Activated T-cell treated with anti-CD3 and anti-CD28 coated beads for 48 hours (primary cell): ENCODE data around the gene HDLBP.
A peak's percentile ranks its signal among the peaks of the same experiment; 100 is the strongest.

Experiments used
- DNase-seq: peaks from one replicate; pipeline ENCODE4 v3.0.0-alpha.2; 2020; ENCODE audit warnings: low read depth

HDLBP gene

GRCh38 chr2:241189856-241190201 is 125.6 kb downstream of the HDLBP start:
- no peak for DNase-seq

GRCh38 chr2:241189093-241189855 is 126.2 kb downstream of the HDLBP start:
- no peak for DNase-seq

- DNase-seq, result no peak
Observed at GRCh38 chr2:241188361-241189092, 126.9 kb downstream of the HDLBP start, which contains the start of gene ANO7. ANO7 (plus strand) TSS chr2:241188677; CDS start chr2:241190064, 1,387 bp downstream.

GRCh38 chr2:241187918-241188234 is 127.6 kb downstream of the HDLBP start:
- no peak for DNase-seq

- DNase-seq, result no peak
Observed at GRCh38 chr2:241187101-241187917, 128.2 kb downstream of the HDLBP start.

GRCh38 chr2:241185961-241186360 is 129.5 kb downstream of the HDLBP start:
- DNase-seq, result no peak

DNA sequence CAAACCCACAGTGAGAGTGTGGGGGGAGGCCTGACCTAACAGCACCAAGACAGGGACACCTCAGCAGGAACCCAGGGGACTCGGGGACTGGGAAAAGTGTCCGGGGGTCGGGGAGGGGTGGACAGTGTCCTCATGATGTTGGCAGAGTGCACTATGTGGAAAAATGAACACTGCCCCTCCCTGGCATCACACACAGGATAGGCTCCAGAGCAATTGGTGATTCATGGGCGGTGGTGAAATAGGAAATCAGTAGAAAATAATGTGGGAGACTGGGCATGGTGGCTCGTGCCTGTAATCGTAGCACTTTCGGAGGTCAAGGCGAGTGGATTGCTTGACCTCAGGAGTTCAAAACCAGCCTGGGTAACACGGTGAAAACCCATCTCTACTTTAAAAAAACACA is 130.6 kb downstream of the HDLBP start:
- no peak for DNase-seq

GRCh38 chr2:241183221-241183620 is 132.3 kb downstream of the HDLBP start:
- DNase-seq, result no peak

DNA sequence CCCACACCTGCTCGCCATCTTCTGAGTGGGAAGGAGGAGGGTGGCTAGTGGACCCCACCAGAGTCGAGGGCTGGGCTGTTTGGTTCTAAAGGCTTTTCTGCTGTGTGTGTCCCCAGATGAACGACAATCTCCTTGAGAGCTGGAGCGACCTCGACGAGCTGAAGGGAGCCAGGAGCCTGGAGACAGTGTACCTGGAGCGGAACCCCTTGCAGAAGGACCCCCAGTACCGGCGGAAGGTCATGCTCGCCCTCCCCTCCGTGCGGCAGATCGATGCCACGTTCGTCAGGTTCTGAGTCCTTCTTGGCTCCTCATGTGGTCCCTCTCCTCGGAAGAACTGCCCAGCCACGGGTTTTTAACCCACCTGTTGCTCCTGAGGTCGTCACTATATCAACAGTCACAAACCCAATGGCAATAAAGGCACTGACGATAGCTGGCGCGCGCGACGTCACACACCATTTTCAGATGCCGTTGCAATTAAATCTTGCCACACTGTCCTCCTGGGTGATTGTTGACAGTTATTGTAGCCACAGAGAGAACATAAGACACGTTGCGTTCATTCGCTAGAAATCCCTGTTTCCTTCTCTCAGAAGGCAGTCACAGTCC is 132.8 kb downstream of the HDLBP start:
- no peak for DNase-seq

DNA sequence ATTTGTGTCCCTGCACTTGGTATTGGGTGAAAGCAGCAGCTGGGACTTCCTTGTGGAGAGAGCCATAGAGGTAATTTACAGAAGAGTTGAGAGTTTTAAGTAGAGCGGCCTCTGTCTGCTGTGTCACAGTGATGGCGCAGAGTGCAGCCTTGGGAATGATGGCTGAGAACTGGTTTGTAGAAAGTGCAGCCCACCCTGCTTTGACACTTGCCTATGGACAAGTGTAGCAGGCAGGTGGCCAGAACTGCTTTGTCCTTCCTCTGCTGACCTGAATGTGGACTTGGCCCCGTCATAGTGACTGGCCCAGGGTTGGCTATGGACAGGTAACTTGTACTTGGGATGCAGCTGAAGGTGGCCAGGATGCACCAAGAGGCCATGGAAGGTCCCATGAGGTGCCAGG is 133.3 kb downstream of the HDLBP start:
- DNase-seq, result no peak

GRCh38 chr2:241180495-241180894 is 135.0 kb downstream of the HDLBP start:
- DNase-seq, result no peak

GRCh38 chr2:241179899-241180298 is 135.6 kb downstream of the HDLBP start:
- DNase-seq, result peak; percentile 35

GRCh38 chr2:241178961-241179360 is 136.5 kb downstream of the HDLBP start:
- no peak for DNase-seq

DNA sequence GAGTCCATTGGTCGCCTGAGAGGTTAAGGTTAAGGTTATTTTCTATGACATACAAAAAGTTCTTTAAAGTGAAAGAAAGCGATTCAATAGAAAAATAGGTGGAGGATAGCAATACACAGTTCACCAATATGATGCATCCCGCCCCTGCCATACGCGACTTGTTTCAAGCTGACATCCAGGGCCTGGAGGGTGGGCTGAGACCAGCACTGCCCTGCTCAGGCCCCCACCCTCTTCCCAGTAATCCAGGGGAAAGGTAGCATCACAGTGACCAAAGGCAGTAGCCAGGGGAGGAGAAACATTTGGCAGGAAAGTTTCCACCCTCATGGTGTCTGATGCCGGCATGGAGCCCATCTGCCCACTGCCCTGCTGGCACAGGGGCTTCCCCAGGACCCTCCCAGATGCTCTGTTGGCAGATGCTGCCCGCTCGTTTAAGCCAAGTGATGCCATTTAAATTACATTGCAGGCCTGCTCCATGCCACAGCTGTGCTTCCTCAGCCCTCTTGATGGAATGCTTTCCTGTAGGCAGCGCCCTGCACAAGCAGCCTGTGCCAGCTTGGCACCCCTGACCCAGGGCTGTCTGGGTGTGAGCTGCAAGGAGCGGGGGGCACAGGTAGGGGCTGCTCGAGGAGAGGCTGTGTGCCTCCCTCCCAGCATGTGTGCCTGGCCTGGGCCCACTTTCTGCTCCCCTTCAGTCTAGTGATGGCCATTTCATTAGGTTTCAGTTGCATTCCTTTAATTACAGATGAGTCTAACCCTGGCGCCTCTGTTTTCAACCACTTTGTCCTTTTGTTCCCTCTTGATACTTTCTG is 137.7 kb downstream of the HDLBP start:
- DNase-seq, result no peak
